Effector memory CD8-positive, alpha-beta T cell (primary cell): ENCODE results near the gene GPX7.

Experiments
- ATAC-seq: fragments of 150-1000 bp; cut with Tn5 transposase; replicated peaks from 2 replicates; pipeline ENCODE4 v1.10.0; 2021; ENCODE audit warnings: mild to moderate bottlenecking, moderate library complexity
- DNase-seq, 3 experiments: peaks; one replicate each; pipeline ENCODE4 v3.0.0; 2021
- H3K27ac Mint-ChIP-seq, 2 donors: one replicate each; pipeline ENCODE4 v1.8.0; 2022; ENCODE audit warnings: mild to moderate bottlenecking in 2 of 2, mixed read lengths in 2 of 2, moderate library complexity in 2 of 2
- H3K27me3 Mint-ChIP-seq, 2 donors: one replicate each; pipeline ENCODE4 v1.8.0; 2022; ENCODE audit warnings: mixed read lengths in 2 of 2
- H3K36me3 Mint-ChIP-seq: one replicate; pipeline ENCODE4 v1.8.0; 2022; ENCODE audit warnings: mild to moderate bottlenecking, moderate library complexity, mixed read lengths; ENCODE audit not compliant: insufficient read depth
- H3K4me1 Mint-ChIP-seq, 2 donors: one replicate each; pipeline ENCODE4 v1.8.0; 2022; ENCODE audit warnings: low read depth in 2 of 2, mixed read lengths in 2 of 2
- H3K4me3 Mint-ChIP-seq, 2 donors: one replicate each; pipeline ENCODE4 v1.8.0; 2022; ENCODE audit warnings: mild to moderate bottlenecking in 2 of 2, mixed read lengths in 2 of 2, moderate library complexity in 2 of 2
- H3K9me3 Mint-ChIP-seq, 2 donors: one replicate each; pipeline ENCODE4 v1.8.0; 2022; ENCODE audit warnings: mixed read lengths in 2 of 2
- total RNA-seq, 9 experiments: gene quantifications; one replicate each; lab custom pipeline; 2026; lab: John Stamatoyannopoulos, UW

The GPX7 gene
- total RNA-seq, result 2.7 to 21.1 (median 15.6) reads per million in 9 experiments

GRCh38 chr1:52601991-52602855 is at the start of gene GPX7:
Gene GPX7 (plus strand): TSS chr1:52602371. CDS start chr1:52602410, 39 bp downstream.
- Mint-ChIP-seq H3K4me1 (peaks cover 39 to 45% of the 10 kb centered on the region in 2 donors), H3K9me3 (no peaks in the 10 kb centered on the region), H3K4me3 (peak within 1 kb of the TSS; percentile 84 to 86), H3K36me3 (peaks cover 10% of the 10 kb centered on the region), H3K27me3 (no peaks in the 10 kb centered on the region), H3K27ac (peak within 1 kb of the TSS; percentile 93 to 98)
- ATAC-seq (peak; percentile 86), DNase-seq (peak; percentile 56 to 59 (median 56))

- Mint-ChIP-seq H3K4me1 (peaks cover 10 to 15% of the 10 kb centered on the region in 2 donors), H3K27me3 (no peaks in the 10 kb centered on the region), H3K9me3 (no peaks in the 10 kb centered on the region), H3K4me3 (no peak within 1 kb of the TSS), H3K27ac (no peak within 1 kb of the TSS), H3K36me3 (no peaks in the 10 kb centered on the region)
- peak; percentile 43 for ATAC-seq
- DNase-seq, result peak; percentile 56 to 59 (median 57)
Observed at GRCh38 chr1:52552505-52553361, 49.4 kb upstream of the GPX7 start, which contains the start of gene TUT4. Gene TUT4 (minus strand): TSS chr1:52553092. CDS start chr1:52526280, 26,812 bp downstream.

- H3K27ac Mint-ChIP-seq, result no peak overlapping the region
- DNase-seq (peak; percentile 87 to 91 (median 90)), ATAC-seq (peak; percentile 82)
- no peak overlapping the region for H3K4me3 Mint-ChIP-seq
- H3K4me1 Mint-ChIP-seq, result peaks cover 10 to 13% of the 10 kb centered on the region in 2 donors
- no peaks in the 10 kb centered on the region for H3K36me3 Mint-ChIP-seq
- H3K27me3 Mint-ChIP-seq, result no peaks in the 10 kb centered on the region
- H3K9me3 Mint-ChIP-seq, result no peaks in the 10 kb centered on the region
Observed at GRCh38 chr1:52553362-52554266, 48.6 kb upstream of the GPX7 start.

GRCh38 chr1:52554267-52554640 is 47.9 kb upstream of the GPX7 start:
- ATAC-seq, result no peak
- H3K27ac Mint-ChIP-seq, result no peak overlapping the region
- H3K36me3 Mint-ChIP-seq, result no peaks in the 10 kb centered on the region
- H3K9me3 Mint-ChIP-seq, result no peaks in the 10 kb centered on the region
- DNase-seq, result no peak
- no peak overlapping the region for H3K4me3 Mint-ChIP-seq
- H3K27me3 Mint-ChIP-seq, result no peaks in the 10 kb centered on the region
- peaks cover 6 to 7% of the 10 kb centered on the region in 2 donors for H3K4me1 Mint-ChIP-seq

- no peak overlapping the region for H3K27ac Mint-ChIP-seq
- no peak for DNase-seq
- ATAC-seq, result no peak
- H3K36me3 Mint-ChIP-seq, result no peaks in the 10 kb centered on the region
- H3K4me1 Mint-ChIP-seq, result peaks cover 2 to 4% of the 10 kb centered on the region in 2 donors
- no peaks in the 10 kb centered on the region for H3K27me3 Mint-ChIP-seq
- H3K4me3 Mint-ChIP-seq, result peak overlapping the region in 1 of 2 donors; percentile 10
- H3K9me3 Mint-ChIP-seq, result no peaks in the 10 kb centered on the region
Observed at GRCh38 chr1:52554756-52555155, 47.4 kb upstream of the GPX7 start.

- H3K9me3 Mint-ChIP-seq, result no peaks in the 10 kb centered on the region
- H3K27me3 Mint-ChIP-seq, result no peaks in the 10 kb centered on the region
- H3K36me3 Mint-ChIP-seq, result no peaks in the 10 kb centered on the region
- no peak overlapping the region for H3K4me3 Mint-ChIP-seq
- no peak for ATAC-seq
- H3K27ac Mint-ChIP-seq, result no peak overlapping the region
- H3K4me1 Mint-ChIP-seq, result peaks cover 0 to 4% of the 10 kb centered on the region in 2 donors
- no peak for DNase-seq
Observed at GRCh38 chr1:52556641-52557360, 45.4 kb upstream of the GPX7 start.

GRCh38 chr1:52558941-52559340 is 43.2 kb upstream of the GPX7 start:
- H3K9me3 Mint-ChIP-seq, result no peaks in the 10 kb centered on the region

GRCh38 chr1:52559875-52560274 is 42.3 kb upstream of the GPX7 start:
- no peak overlapping the region for H3K27ac Mint-ChIP-seq
- no peaks in the 10 kb centered on the region for H3K4me1 Mint-ChIP-seq
- no peak for ATAC-seq
- no peaks in the 10 kb centered on the region for H3K27me3 Mint-ChIP-seq
- H3K9me3 Mint-ChIP-seq, result no peaks in the 10 kb centered on the region
- peaks cover 10% of the 10 kb centered on the region for H3K36me3 Mint-ChIP-seq
- DNase-seq, result no peak
- no peak overlapping the region for H3K4me3 Mint-ChIP-seq

More at GRCh38 chr1:52558941-52559340, 43.2 kb upstream of the GPX7 start:
- DNase-seq (no peak), ATAC-seq (no peak)
- H3K27ac Mint-ChIP-seq, result no peak overlapping the region
- H3K4me1 Mint-ChIP-seq, result peaks cover 0 to 4% of the 10 kb centered on the region in 2 donors
- H3K4me3 Mint-ChIP-seq, result no peak overlapping the region
- H3K27me3 Mint-ChIP-seq, result no peaks in the 10 kb centered on the region
- H3K36me3 Mint-ChIP-seq, result peaks cover 10% of the 10 kb centered on the region

- ATAC-seq (no peak), DNase-seq (no peak)
- Mint-ChIP-seq H3K27me3 (no peaks in the 10 kb centered on the region), H3K4me3 (no peak overlapping the region), H3K9me3 (no peaks in the 10 kb centered on the region), H3K36me3 (peaks cover 10% of the 10 kb centered on the region), H3K4me1 (peaks cover 0 to under 1% of the 10 kb centered on the region in 2 donors), H3K27ac (no peak overlapping the region)
Observed at GRCh38 chr1:52562766-52563165, 39.4 kb upstream of the GPX7 start.

GRCh38 chr1:52567943-52568342 is 34.2 kb upstream of the GPX7 start:
- Mint-ChIP-seq H3K4me1 (peaks cover 6 to 7% of the 10 kb centered on the region in 2 donors), H3K4me3 (no peak overlapping the region), H3K36me3 (peaks cover 10% of the 10 kb centered on the region), H3K9me3 (no peaks in the 10 kb centered on the region), H3K27me3 (no peaks in the 10 kb centered on the region), H3K27ac (peak overlapping the region in 1 of 2 donors; percentile 41)
- DNase-seq (no peak), ATAC-seq (no peak)

GRCh38 chr1:52569449-52570210 is 32.5 kb upstream of the GPX7 start:
- DNase-seq (no peak), ATAC-seq (no peak)
- Mint-ChIP-seq H3K4me1 (peaks cover 6 to 7% of the 10 kb centered on the region in 2 donors), H3K9me3 (no peaks in the 10 kb centered on the region), H3K27ac (peak overlapping the region in 1 of 2 donors; percentile 8), H3K27me3 (no peaks in the 10 kb centered on the region), H3K36me3 (peaks cover 4% of the 10 kb centered on the region), H3K4me3 (no peak overlapping the region)

- ATAC-seq, result no peak
- Mint-ChIP-seq H3K4me3 (no peak overlapping the region), H3K9me3 (no peaks in the 10 kb centered on the region), H3K4me1 (peaks cover 7 to 10% of the 10 kb centered on the region in 2 donors), H3K27ac (no peak overlapping the region), H3K36me3 (peaks cover 4% of the 10 kb centered on the region), H3K27me3 (no peaks in the 10 kb centered on the region)
- no peak for DNase-seq
Observed at GRCh38 chr1:52571783-52572182, 30.4 kb upstream of the GPX7 start.
